Measurements from ENCODE around the gene ADGRL2.

The ADGRL2 gene

DNA sequence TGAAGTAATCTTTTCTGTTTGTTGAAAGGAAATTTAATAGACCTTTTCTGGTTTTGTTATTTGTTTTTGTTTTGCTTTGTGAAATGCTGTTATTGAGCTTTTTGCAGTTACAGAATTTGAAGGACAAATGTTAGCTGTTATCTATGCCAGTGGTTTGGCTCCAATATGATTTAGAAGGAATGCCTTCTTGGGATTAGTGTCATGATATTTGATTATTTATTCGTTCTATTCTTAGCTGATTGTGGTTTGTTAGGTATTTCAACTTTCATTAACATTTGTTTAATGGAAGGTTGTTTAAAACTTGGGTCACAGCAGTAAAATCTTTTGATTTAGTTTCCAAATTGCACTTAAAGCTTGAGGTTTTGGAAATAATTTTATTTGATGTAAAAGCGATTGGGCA lies 33.5 kb downstream of the ADGRL2 start:
- TF ChIP-seq, protein P1, sequence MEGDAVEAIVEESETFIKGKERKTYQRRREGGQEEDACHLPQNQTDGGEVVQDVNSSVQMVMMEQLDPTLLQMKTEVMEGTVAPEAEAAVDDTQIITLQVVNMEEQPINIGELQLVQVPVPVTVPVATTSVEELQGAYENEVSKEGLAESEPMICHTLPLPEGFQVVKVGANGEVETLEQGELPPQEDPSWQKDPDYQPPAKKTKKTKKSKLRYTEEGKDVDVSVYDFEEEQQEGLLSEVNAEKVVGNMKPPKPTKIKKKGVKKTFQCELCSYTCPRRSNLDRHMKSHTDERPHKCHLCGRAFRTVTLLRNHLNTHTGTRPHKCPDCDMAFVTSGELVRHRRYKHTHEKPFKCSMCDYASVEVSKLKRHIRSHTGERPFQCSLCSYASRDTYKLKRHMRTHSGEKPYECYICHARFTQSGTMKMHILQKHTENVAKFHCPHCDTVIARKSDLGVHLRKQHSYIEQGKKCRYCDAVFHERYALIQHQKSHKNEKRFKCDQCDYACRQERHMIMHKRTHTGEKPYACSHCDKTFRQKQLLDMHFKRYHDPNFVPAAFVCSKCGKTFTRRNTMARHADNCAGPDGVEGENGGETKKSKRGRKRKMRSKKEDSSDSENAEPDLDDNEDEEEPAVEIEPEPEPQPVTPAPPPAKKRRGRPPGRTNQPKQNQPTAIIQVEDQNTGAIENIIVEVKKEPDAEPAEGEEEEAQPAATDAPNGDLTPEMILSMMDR (conservative IDR thresholded peaks at IDR 0.05; ENCODE audit: low read length), result no peak
- no peak for DNase-seq (ENCODE audit: low read depth)
- H3K4me3 ChIP-seq (ENCODE audit: low read length), result no peak overlapping the region

DNA sequence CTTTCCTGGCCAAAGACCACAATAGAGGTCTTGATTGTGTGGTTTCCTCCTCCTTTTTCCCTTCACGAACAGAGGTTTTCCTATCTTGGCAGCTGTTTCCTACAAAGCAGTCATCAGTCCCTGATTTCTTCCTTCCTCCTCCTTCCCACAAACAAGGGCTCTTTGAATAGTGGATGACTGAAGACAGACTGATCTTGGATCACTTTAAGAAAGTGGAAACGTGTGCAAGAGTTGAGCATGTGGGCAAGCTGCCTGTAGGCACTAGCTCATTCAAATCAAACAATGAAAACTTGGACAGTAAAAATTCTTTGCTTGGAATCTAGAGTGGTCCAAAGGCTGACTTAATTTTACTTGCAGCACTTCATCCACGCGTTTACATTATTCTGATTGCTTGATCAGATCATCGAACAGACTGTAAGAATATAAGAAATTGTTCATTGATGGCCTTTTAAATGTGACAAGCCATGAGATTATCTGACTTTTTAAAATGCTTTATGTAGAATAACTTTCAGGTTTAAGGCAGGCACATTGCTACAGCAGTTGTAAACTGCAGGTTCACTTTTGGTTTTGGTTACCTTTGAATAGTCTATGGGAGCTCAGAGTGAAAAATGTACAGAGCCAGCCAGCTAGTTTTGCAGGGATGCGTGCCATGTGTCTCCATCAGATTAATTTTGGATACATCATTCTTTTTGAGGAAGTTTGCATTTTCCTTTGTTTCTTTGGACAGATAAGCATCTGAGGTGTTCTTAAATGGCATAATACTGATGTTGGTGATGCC lies 34.4 kb downstream of the ADGRL2 start:
- no peak overlapping the region for H3K4me3 ChIP-seq (ENCODE audit: low read length)
- peak; percentile 26 for DNase-seq (ENCODE audit: low read depth)
- TF ChIP-seq, protein P1 (conservative IDR thresholded peaks at IDR 0.05; ENCODE audit: low read length), result no peak

DNA sequence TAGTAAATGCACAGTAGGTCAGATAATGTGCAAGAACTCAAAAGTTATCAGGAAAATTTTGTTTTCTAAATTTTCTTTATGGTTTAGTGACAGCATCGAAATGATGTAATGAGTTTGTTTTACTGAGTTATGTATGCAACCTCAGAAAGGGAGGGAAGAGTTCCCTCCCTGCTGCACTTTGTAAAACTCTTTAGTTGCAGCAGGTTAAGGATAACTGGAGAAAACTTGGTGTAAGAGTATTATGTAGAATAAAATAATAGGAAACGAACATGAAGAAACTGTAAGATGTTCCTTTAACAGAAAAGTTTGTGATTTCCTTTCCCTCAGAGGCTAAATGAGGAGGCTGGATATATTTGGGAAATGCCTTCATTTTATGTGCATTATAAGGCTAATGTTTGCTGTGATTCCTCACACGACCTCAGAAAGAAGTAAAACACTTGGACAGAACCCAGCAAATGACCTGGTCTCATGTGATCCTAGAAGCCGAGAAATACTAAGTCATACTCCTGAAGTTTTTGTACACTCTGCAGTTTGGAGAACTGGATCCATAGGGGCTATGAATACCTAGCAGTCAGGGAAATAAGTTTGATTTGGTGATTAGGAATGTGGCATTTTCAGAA lies 35.4 kb downstream of the ADGRL2 start:
- no peak for DNase-seq (ENCODE audit: low read depth)
- no peak overlapping the region for H3K4me3 ChIP-seq (ENCODE audit: low read length)
- TF ChIP-seq, protein P1 (conservative IDR thresholded peaks at IDR 0.05; ENCODE audit: low read length), result no peak

DNA sequence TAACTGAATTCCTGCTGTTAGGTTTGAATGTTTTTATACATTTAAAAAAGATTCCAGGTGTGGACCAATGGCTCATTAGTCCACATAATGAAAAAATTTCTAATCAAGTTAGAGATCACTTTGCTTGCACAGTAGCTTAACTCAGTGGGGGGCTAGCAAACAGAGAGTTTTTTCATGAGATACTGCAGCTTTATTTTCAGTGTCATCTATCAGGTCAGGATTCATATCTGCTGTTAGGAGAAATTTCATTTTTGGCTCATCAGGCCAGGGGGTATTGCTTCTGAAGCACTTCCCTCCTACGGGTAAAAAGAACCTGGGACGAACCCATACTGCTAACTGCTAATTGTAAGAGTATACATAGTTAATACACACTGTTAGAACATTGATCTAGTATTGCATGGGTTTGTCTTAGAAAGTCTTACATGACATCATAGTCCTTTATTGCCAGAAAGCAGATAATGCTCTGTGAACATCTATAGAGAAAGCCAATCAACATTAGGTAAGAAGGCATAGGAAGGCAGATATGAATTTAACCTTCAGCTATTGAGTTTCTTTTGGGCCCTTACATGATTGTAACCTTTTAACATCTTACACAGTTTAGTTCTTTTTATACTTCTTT lies 38.0 kb downstream of the ADGRL2 start:
- no peak for DNase-seq (ENCODE audit: low read depth)
- no peak overlapping the region for H3K4me3 ChIP-seq (ENCODE audit: low read length)
- TF ChIP-seq, protein P1 (conservative IDR thresholded peaks at IDR 0.05; ENCODE audit: low read length), result no peak

DNA sequence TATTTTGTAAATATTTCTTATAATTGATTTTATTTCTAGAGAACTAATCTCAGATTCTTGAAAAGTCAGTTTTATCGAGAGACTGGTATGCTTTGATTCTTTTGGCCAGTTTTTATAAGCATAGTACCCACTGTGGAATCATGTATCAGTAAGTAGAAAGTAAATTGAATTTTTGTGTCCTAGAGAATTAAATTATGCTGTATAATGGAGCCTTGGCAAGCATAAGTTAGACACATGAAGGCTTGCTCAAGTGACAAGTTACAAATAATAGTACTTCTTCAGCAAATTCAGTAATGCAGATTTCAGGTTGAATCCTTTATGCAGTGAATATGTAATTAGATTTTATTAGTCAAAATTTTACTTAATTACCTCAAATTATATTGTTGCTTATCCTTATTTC lies 40.1 kb downstream of the ADGRL2 start:
- DNase-seq (ENCODE audit: low read depth), result no peak
- H3K4me3 ChIP-seq (ENCODE audit: low read length), result no peak overlapping the region
- TF ChIP-seq, protein P1 (conservative IDR thresholded peaks at IDR 0.05; ENCODE audit: low read length), result no peak

DNA sequence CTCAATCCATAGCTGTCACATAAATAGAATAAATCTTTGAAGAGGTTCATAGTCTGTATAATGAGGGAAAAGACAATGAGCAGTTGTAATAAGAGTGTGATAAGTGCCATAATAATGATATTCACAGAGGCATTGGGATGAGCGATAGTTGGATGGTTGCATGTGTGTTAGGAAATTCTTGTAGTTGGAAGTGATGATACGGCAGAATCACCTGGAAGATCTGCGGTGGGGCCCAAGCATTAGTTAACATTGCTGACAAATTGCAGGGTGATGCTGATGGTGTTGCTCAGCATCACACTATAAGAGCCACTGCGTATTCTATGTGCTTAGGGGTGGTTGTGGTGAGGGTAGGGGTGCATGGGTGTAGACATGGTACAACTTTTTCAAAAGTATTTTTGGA lies 41.1 kb downstream of the ADGRL2 start:
- TF ChIP-seq, protein P1 (conservative IDR thresholded peaks at IDR 0.05; ENCODE audit: low read length), result no peak
- H3K4me3 ChIP-seq (ENCODE audit: low read length), result no peak overlapping the region
- DNase-seq (ENCODE audit: low read depth), result no peak

All from AG10803 (cell line).